Keratinocyte (primary cell): Measurements from ENCODE around the gene FDX2.

Source experiments
- EZH2 ChIP-seq: IDR thresholded peaks from one replicate; pipeline ENCODE4 v1.6.1; 2012; ENCODE audit warnings: inconsistent platforms, mild to moderate bottlenecking, low read length, moderate library complexity
- TF ChIP-seq, protein P1 (sequence below), 3 experiments: IDR thresholded peaks in 1 of 3; conservative IDR thresholded peaks in 1 of 3; optimal IDR thresholded peaks in 1 of 3; 2 replicates in 2 of 3; 3 replicates in 1 of 3; pipeline versions ENCODE3 to v1.5.1; 2011; ENCODE audit warnings: low read length in 3 of 3, mild to moderate bottlenecking in 3 of 3, moderate library complexity in 2 of 3, control low read depth in 1 of 3, inconsistent platforms in 1 of 3; ENCODE audit not compliant: insufficient read depth in 2 of 3; ENCODE audit errors: extremely low read depth in 1 of 3

DNA sequence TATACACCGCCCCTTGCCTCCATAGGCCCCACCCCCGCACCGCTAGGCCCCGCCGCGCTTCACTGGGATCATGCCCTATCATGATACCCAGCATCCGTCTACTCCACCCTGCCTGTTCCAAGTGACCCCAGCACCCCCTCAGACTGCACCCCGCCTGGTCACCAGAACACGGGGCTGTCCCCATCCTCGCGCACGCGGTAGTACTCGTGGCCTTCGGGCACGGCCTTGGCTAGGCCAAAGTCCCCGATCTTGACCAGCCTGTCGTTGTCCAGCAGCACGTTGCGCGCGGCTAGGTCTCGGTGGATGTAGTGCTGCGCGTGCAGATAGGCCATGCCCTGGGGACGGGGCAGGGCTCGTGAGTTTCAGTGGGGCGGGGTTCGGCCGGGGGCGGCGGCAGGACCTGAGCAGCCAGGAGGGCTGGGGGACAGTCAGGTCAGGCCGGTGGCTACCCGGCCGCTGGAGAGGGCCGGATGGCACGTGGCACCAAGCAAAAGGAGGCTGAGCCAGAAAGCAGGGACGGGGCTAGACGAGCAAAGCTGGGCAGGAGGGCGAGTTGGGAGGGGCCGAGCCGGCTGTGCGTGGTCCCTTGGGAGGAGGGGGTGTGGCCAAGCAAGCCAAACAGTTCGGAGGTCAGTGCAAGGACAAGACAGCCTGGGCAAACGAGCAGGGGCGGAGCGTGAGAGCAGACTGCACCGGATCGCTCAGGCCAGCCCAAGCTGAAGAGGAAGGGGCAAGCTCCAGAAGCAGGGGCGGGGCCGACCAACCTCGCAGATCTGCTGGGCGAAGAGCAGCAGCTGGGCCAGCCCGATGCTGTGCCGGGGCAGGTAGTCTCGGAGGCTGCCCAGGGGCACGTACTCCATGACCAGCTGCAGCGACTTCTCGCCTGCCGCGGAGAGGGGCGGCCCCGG is 37.2 kb upstream of the FDX2 start:
- TF ChIP-seq, protein P1, sequence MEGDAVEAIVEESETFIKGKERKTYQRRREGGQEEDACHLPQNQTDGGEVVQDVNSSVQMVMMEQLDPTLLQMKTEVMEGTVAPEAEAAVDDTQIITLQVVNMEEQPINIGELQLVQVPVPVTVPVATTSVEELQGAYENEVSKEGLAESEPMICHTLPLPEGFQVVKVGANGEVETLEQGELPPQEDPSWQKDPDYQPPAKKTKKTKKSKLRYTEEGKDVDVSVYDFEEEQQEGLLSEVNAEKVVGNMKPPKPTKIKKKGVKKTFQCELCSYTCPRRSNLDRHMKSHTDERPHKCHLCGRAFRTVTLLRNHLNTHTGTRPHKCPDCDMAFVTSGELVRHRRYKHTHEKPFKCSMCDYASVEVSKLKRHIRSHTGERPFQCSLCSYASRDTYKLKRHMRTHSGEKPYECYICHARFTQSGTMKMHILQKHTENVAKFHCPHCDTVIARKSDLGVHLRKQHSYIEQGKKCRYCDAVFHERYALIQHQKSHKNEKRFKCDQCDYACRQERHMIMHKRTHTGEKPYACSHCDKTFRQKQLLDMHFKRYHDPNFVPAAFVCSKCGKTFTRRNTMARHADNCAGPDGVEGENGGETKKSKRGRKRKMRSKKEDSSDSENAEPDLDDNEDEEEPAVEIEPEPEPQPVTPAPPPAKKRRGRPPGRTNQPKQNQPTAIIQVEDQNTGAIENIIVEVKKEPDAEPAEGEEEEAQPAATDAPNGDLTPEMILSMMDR (optimal IDR thresholded peaks at IDR 0.05 in 1 of 3, IDR thresholded peaks at IDR 0.05 in 1 of 3, conservative IDR thresholded peaks at IDR 0.05 in 1 of 3; ENCODE audit: extremely low read depth in 1 of 3, insufficient read depth in 2 of 3, low read length in 3 of 3): no peak
- no peak for TF ChIP-seq EZH2
